HCT116 (cell line): ENCODE measurements around the gene SLCO4A1. TPM values are rescaled to one million over a fixed set of nuclear protein-coding genes. Genes with fewer than 3 reads are reported as not detected.

Source experiments
- ATAC-seq: fragments of 200-7000 bp; cut with Tn5 transposase; 2 replicates; pipeline ENCODE4 v1.9.1; 2020; ENCODE audit warnings: mild to moderate bottlenecking, moderate library complexity
- BruUV-seq: library from RNA; stranded (reverse); fragments of 400-500 nt; replicated peaks from 2 replicates; lab custom pipeline; 2021; lab: Mats Ljungman, UMichigan
- CTCF ChIA-PET: fragments of 300-600 bp; sonication (Branson Sonifier 250); formaldehyde crosslinking; loops from one replicate; lab custom pipeline; 2021; ENCODE audit warnings: antibody characterized with exemption; lab: Charles Lee
- POLR2A ChIA-PET: fragments of 300-600, 350-600 bp; sonication (Branson Sonifier 250); formaldehyde crosslinking; loops from one replicate; lab custom pipeline; 2021; ENCODE audit warnings: antibody characterized with exemption; lab: Charles Lee
- RAD21 ChIA-PET, 2 experiments: fragments of 300-600 bp; sonication (Branson Sonifier 250); formaldehyde crosslinking; loops; one replicate each; lab custom pipeline; 2023; ENCODE audit warnings: low total read pairs in 2 of 2; ENCODE audit not compliant: uncharacterized antibody in 2 of 2, unreplicated experiment in 2 of 2, low non-redundant PET in 1 of 2; lab: Charles Lee
- DNase-seq: peaks from one replicate; pipeline ENCODE4 v3.0.0-alpha.2; 2010; ENCODE audit warnings: low read depth, low spot score
- H2AFZ ChIP-seq: fragments of 200-600 bp; shearing (Covaris generic), sonication (generic); 2 replicates; pipeline ENCODE4 v1.6.1; 2017; ENCODE audit warnings: low read depth, mixed run types, mixed read lengths, antibody characterized with exemption, low read length; ENCODE audit not compliant: poor library complexity, severe bottlenecking
- H3K27ac ChIP-seq: 2 replicates; pipeline ENCODE4 v1.5.1; 2012; ENCODE audit warnings: low read depth, low read length
- H3K27me3 ChIP-seq: fragments of 200-600 bp; sonication (generic); 2 replicates; pipeline ENCODE4 v1.6.1; 2016; ENCODE audit warnings: mixed run types, low read length, mixed read lengths; ENCODE audit not compliant: insufficient read depth
- H3K36me3 ChIP-seq, 2 experiments: fragments of 200-500 bp in 1 of 2; fragments of 200-600 bp in 1 of 2; sonication (Bioruptor generic) in 1 of 2; sonication (generic) in 1 of 2; 2 replicates each; pipeline versions ENCODE4 v1.5.1 to v1.6.1; 2014 to 2016; ENCODE audit warnings: low read length in 2 of 2, inconsistent platforms in 1 of 2, mixed read lengths in 1 of 2, mixed run types in 1 of 2; ENCODE audit not compliant: insufficient read depth in 2 of 2, control insufficient read depth in 1 of 2
- H3K4me1 ChIP-seq, 2 experiments: fragments of 200-600 bp in 1 of 2; sonication (generic) in 1 of 2; 2 replicates each; pipeline versions ENCODE4 v1.5.1 to v1.6.1; 2012 to 2017; ENCODE audit warnings: low read length in 2 of 2, inconsistent platforms in 1 of 2, mild to moderate bottlenecking in 1 of 2, mixed read lengths in 1 of 2, mixed run types in 1 of 2, moderate library complexity in 1 of 2; ENCODE audit not compliant: insufficient read depth in 2 of 2, control insufficient read depth in 1 of 2
- H3K4me2 ChIP-seq: fragments of 200-600 bp; sonication (generic); 2 replicates; pipeline ENCODE4 v1.6.1; 2017; ENCODE audit warnings: mixed run types, low read length, mixed read lengths
- H3K4me3 ChIP-seq, 2 experiments: fragments of 200-600 bp in 1 of 2; sonication (generic) in 1 of 2; replicated peaks in 1 of 2; 2 replicates each; pipeline ENCODE4 v1.5.1; 2011 to 2016; ENCODE audit warnings: low read length in 2 of 2, control low read depth in 1 of 2, low read depth in 1 of 2, mild to moderate bottlenecking in 1 of 2, mixed read lengths in 1 of 2, mixed run types in 1 of 2
- H3K79me2 ChIP-seq: fragments of 200-600 bp; sonication (generic); 2 replicates; pipeline ENCODE4 v1.6.1; 2017; ENCODE audit warnings: mild to moderate bottlenecking, mixed run types, low read length, moderate library complexity, mixed read lengths; ENCODE audit not compliant: insufficient read depth
- H3K9ac ChIP-seq: fragments of 200-600 bp; sonication (generic); 2 replicates; pipeline ENCODE4 v1.6.1; 2016; ENCODE audit warnings: low read length, mixed read lengths
- H3K9me2 ChIP-seq: fragments of 200-600 bp; sonication (generic), shearing (Covaris generic); 2 replicates; pipeline ENCODE4 v1.6.1; 2017; ENCODE audit warnings: mixed run types, mild to moderate bottlenecking, moderate library complexity; ENCODE audit not compliant: insufficient read depth
- H3K9me3 ChIP-seq, 2 experiments: fragments of 200-500 bp in 1 of 2; fragments of 200-600 bp in 1 of 2; sonication (Bioruptor generic) in 1 of 2; sonication (generic) in 1 of 2; 2 replicates each; pipeline ENCODE4 v1.6.1; 2014 to 2017; ENCODE audit warnings: low read length in 2 of 2, mixed read lengths in 2 of 2, inconsistent platforms in 1 of 2, low read depth in 1 of 2, mild to moderate bottlenecking in 1 of 2, mixed run types in 1 of 2, moderate library complexity in 1 of 2; ENCODE audit not compliant: control insufficient read depth in 1 of 2, insufficient read depth in 1 of 2
- H4K20me1 ChIP-seq: fragments of 200-600 bp; sonication (generic), shearing (Covaris generic); 2 replicates; pipeline ENCODE4 v1.6.1; 2017; ENCODE audit warnings: mixed run types, mild to moderate bottlenecking, moderate library complexity; ENCODE audit not compliant: insufficient read depth
- EZH2 ChIP-seq: fragments of 200-600 bp; sonication (generic); IDR thresholded peaks from 2 replicates; pipeline ENCODE4 v1.6.1; 2017; ENCODE audit warnings: antibody characterized with exemption, mixed run types
- FOSL1 ChIP-seq: IDR thresholded peaks from 2 replicates; pipeline ENCODE4 v1.6.1; 2012; ENCODE audit warnings: low read depth
- POLR2A ChIP-seq: IDR thresholded peaks from 2 replicates; pipeline ENCODE4 v1.7.0; 2011; ENCODE audit warnings: borderline replicate concordance; ENCODE audit not compliant: insufficient read depth, insufficient read length; ENCODE audit errors: extremely low read depth
- POLR2AphosphoS5 ChIP-seq: IDR thresholded peaks from 2 replicates; pipeline ENCODE4 v1.6.1; 2011; ENCODE audit warnings: mild to moderate bottlenecking, low read depth, low read length, moderate library complexity
- RAD21 ChIP-seq: IDR thresholded peaks from 2 replicates; pipeline ENCODE4 v1.6.1; 2012; ENCODE audit warnings: low read depth, mild to moderate bottlenecking
- SIN3A ChIP-seq: IDR thresholded peaks from 2 replicates; pipeline ENCODE4 v1.6.1; 2012; ENCODE audit warnings: low read depth
- ZFX ChIP-seq: fragments of 450-650 bp; IDR thresholded peaks from 2 replicates; pipeline ENCODE4 v1.6.1; 2017
- ZNF274 ChIP-seq: fragments of 200-500 bp; sonication (Bioruptor generic); IDR thresholded peaks from 2 replicates; pipeline ENCODE4 v1.6.1; 2014; ENCODE audit warnings: mild to moderate bottlenecking, low read depth, low read length, inconsistent platforms
- intact Hi-C: fragments of 100-400 bp; cut with micrococcal nuclease; formaldehyde crosslinking; loops from 2 replicates; pipeline ENCODE4 v1.10.0; 2022
- total RNA-seq: library from RNA; stranded (reverse); gene quantifications from one replicate; pipeline ENCODE4 v1.2.1, GENCODE V29; 2021; ENCODE audit not compliant: unreplicated experiment
- TF ChIP-seq, protein P1 (sequence below), 3 experiments: fragments of 200-600 bp in 1 of 3; sonication (generic) in 1 of 3; IDR thresholded peaks in 2 of 3; conservative IDR thresholded peaks in 1 of 3; 2 replicates each; pipeline ENCODE4 v1.5.1; 2012 to 2017; ENCODE audit warnings: low read depth in 2 of 3, low read length in 2 of 3, antibody characterized with exemption in 1 of 3, borderline replicate concordance in 1 of 3, control low read depth in 1 of 3, mild to moderate bottlenecking in 1 of 3, mixed read lengths in 1 of 3, mixed run types in 1 of 3, moderate library complexity in 1 of 3; ENCODE audit not compliant: insufficient read depth in 1 of 3
- TF ChIP-seq, protein P2 (sequence below): IDR thresholded peaks from 2 replicates; pipeline ENCODE4 v1.6.1; 2012; ENCODE audit warnings: low read depth

Gene SLCO4A1
- total RNA-seq, 1 experiment from 2014 or later, result 107 TPM

DNA sequence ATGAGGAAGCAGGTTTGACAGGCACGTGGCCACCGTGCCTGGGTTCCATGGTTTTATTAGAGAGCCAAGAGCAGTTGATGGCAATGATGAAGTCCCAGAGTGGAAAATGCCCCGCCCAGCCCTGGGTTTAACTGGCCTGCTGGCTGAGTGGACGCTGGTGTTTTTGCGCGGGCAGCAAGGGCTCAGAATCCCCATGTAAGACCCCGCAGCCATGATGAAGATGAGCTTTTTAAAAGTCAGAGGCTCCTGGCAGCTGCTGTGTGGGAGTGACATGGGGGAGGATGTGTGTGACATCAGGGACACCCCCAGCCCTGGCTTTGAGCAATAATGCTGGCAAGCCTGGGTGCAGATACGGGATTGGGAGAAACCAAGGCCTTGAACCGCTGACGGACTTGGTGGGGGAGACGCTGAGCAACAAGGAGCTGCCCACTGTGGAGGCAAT lies 33.0 kb upstream of the SLCO4A1 start:
- Histone ChIP-seq H3K9me2 (no peaks in the 10 kb centered on the region), H3K79me2 (no peaks in the 10 kb centered on the region), H3K27me3 (no peaks in the 10 kb centered on the region), H4K20me1 (no peaks in the 10 kb centered on the region), H3K4me2 (no peak overlapping the region), H3K36me3 (no peaks in the 10 kb centered on the region), H2AFZ (no peak overlapping the region), H3K9ac (no peak overlapping the region), H3K4me3 (no peak overlapping the region), H3K9me3 (peaks cover 0 to 7% of the 10 kb centered on the region in 2 experiments; a peak in 1 of 4 replicates), H3K27ac (no peak overlapping the region), H3K4me1 (no peaks in the 10 kb centered on the region)
- ChIA-PET RAD21 (no interaction called here), POLR2A (no interaction called here), CTCF (no interaction called here)
- ATAC-seq, result no peak
- intact Hi-C loops, result no loop called here
- BruUV-seq, result no TSS peak
- TF ChIP-seq EZH2, result no peak
- TF ChIP-seq, protein P1, sequence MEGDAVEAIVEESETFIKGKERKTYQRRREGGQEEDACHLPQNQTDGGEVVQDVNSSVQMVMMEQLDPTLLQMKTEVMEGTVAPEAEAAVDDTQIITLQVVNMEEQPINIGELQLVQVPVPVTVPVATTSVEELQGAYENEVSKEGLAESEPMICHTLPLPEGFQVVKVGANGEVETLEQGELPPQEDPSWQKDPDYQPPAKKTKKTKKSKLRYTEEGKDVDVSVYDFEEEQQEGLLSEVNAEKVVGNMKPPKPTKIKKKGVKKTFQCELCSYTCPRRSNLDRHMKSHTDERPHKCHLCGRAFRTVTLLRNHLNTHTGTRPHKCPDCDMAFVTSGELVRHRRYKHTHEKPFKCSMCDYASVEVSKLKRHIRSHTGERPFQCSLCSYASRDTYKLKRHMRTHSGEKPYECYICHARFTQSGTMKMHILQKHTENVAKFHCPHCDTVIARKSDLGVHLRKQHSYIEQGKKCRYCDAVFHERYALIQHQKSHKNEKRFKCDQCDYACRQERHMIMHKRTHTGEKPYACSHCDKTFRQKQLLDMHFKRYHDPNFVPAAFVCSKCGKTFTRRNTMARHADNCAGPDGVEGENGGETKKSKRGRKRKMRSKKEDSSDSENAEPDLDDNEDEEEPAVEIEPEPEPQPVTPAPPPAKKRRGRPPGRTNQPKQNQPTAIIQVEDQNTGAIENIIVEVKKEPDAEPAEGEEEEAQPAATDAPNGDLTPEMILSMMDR (IDR thresholded peaks at IDR 0.05 in 2 of 3, conservative IDR thresholded peaks at IDR 0.05 in 1 of 3; ENCODE audit: borderline replicate concordance in 1 of 3, insufficient read depth in 1 of 3, low read depth in 2 of 3, low read length in 2 of 3), result no peak
- TF ChIP-seq, protein P2, sequence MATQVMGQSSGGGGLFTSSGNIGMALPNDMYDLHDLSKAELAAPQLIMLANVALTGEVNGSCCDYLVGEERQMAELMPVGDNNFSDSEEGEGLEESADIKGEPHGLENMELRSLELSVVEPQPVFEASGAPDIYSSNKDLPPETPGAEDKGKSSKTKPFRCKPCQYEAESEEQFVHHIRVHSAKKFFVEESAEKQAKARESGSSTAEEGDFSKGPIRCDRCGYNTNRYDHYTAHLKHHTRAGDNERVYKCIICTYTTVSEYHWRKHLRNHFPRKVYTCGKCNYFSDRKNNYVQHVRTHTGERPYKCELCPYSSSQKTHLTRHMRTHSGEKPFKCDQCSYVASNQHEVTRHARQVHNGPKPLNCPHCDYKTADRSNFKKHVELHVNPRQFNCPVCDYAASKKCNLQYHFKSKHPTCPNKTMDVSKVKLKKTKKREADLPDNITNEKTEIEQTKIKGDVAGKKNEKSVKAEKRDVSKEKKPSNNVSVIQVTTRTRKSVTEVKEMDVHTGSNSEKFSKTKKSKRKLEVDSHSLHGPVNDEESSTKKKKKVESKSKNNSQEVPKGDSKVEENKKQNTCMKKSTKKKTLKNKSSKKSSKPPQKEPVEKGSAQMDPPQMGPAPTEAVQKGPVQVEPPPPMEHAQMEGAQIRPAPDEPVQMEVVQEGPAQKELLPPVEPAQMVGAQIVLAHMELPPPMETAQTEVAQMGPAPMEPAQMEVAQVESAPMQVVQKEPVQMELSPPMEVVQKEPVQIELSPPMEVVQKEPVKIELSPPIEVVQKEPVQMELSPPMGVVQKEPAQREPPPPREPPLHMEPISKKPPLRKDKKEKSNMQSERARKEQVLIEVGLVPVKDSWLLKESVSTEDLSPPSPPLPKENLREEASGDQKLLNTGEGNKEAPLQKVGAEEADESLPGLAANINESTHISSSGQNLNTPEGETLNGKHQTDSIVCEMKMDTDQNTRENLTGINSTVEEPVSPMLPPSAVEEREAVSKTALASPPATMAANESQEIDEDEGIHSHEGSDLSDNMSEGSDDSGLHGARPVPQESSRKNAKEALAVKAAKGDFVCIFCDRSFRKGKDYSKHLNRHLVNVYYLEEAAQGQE, result no peak
- no peak for TF ChIP-seq FOSL1
- no peak for TF ChIP-seq POLR2AphosphoS5
- no peak for TF ChIP-seq ZNF274
- TF ChIP-seq SIN3A, result no peak
- no peak for TF ChIP-seq POLR2A
- TF ChIP-seq RAD21, result no peak
- TF ChIP-seq ZFX, result no peak
- no peak for DNase-seq
